GM21367 (cell line): ENCODE measurements around the gene PRPF38A.

Experiments
- ATAC-seq: cut with Tn5 transposase; IDR thresholded peaks from one replicate; pipeline ENCODE4 v1.9.1; 2021; ENCODE audit not compliant: unreplicated experiment

PRPF38A gene

GRCh38 chr1:52455686-52456085 lies 51.3 kb downstream of the PRPF38A start:
- ATAC-seq = no peak

- ATAC-seq = no peak
Measured at GRCh38 chr1:52460694-52461093, 56.3 kb downstream of the PRPF38A start.

GRCh38 chr1:52461821-52462220 lies 57.4 kb downstream of the PRPF38A start:
- ATAC-seq = no peak

- ATAC-seq = no peak
Measured at GRCh38 chr1:52463891-52464290, 59.5 kb downstream of the PRPF38A start.

GRCh38 chr1:52469108-52469507 lies 64.7 kb downstream of the PRPF38A start:
- ATAC-seq = no peak
